Upper lobe of left lung (tissue), 4 donors: Measurements from ENCODE around the gene PRKAR1B.

ENCODE experiments used
- CTCF ChIP-seq, 6 experiments: fragments of 450-650 bp in 4 of 6; fragments of 200-600 bp in 2 of 6; sonication (generic) in 2 of 6; IDR thresholded peaks; one replicate each; pipeline ENCODE4 v1.5.1; 2016 to 2019; ENCODE audit warnings: antibody characterized with exemption in 6 of 6
- EP300 ChIP-seq, 4 donors: sonication (generic); formaldehyde crosslinking; IDR thresholded peaks; one replicate each; pipeline ENCODE4 v1.5.1; 2017; ENCODE audit warnings: antibody characterized with exemption in 4 of 4, control low read depth in 2 of 4
- POLR2AphosphoS5 ChIP-seq, 2 donors: sonication (generic); formaldehyde crosslinking; IDR thresholded peaks; one replicate each; pipeline ENCODE4 v1.5.1; 2017; ENCODE audit warnings: antibody characterized with exemption in 2 of 2

- TF ChIP-seq POLR2AphosphoS5 (IDR thresholded peaks at IDR 0.05) (no peak), CTCF (IDR thresholded peaks at IDR 0.05) (no peak), EP300 (IDR thresholded peaks at IDR 0.05) (no peak)
Measured at GRCh38 chr7:501526-501925, 225.6 kb downstream of the PRKAR1B start.
